ENCODE results near the gene HAP1. TPM values are rescaled to one million over a fixed set of nuclear protein-coding genes. Genes with fewer than 3 reads are reported as not detected.

The HAP1 gene
- total and polyA plus RNA-seq, 4 donors = under 0.01 to 0.05 (median 0.03) TPM

DNA sequence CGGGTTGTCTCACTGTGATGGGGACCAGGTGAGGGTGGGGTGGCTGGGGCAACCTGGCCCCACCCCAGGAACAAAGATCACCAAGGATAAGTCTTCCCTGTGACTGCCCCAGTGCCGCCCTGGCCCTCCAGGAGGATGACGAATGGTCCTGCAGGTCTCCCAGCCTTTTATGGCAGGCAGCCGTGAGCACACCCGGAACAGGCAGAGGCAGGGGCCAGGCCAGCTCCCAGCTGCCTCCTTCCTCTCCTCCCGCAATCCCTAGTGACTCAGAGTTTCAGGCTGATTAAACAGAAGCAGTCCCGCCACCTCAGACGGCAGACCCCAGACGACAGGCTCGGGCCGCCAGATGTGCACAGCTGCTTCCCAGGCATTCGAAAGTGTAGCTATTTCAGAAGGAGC lies 38.7 kb upstream of the HAP1 start:
- 31% methylated on average over 12 of the region's 12 CpGs for whole genome bisulfite sequencing
- TF ChIP-seq EGR1 (IDR thresholded peaks at IDR 0.05; ENCODE audit: low read depth in 2 of 2) (no peak), RAD21 (IDR thresholded peaks at IDR 0.05) (no peak), HNF4A (conservative IDR thresholded peaks at IDR 0.05) (no peak), FOXA1 (IDR thresholded peaks at IDR 0.05) (no peak), SP1 (IDR thresholded peaks at IDR 0.05) (no peak), GABPA (IDR thresholded peaks at IDR 0.05 in 1 of 2, conservative IDR thresholded peaks at IDR 0.05 in 1 of 2) (no peak), HNF4G (IDR thresholded peaks at IDR 0.05) (no peak), YY1 (IDR thresholded peaks at IDR 0.05) (no peak), TAF1 (conservative IDR thresholded peaks at IDR 0.05) (no peak), FOXA2 (IDR thresholded peaks at IDR 0.05) (no peak), JUND (IDR thresholded peaks at IDR 0.05) (no peak)
- TF ChIP-seq, protein P1, sequence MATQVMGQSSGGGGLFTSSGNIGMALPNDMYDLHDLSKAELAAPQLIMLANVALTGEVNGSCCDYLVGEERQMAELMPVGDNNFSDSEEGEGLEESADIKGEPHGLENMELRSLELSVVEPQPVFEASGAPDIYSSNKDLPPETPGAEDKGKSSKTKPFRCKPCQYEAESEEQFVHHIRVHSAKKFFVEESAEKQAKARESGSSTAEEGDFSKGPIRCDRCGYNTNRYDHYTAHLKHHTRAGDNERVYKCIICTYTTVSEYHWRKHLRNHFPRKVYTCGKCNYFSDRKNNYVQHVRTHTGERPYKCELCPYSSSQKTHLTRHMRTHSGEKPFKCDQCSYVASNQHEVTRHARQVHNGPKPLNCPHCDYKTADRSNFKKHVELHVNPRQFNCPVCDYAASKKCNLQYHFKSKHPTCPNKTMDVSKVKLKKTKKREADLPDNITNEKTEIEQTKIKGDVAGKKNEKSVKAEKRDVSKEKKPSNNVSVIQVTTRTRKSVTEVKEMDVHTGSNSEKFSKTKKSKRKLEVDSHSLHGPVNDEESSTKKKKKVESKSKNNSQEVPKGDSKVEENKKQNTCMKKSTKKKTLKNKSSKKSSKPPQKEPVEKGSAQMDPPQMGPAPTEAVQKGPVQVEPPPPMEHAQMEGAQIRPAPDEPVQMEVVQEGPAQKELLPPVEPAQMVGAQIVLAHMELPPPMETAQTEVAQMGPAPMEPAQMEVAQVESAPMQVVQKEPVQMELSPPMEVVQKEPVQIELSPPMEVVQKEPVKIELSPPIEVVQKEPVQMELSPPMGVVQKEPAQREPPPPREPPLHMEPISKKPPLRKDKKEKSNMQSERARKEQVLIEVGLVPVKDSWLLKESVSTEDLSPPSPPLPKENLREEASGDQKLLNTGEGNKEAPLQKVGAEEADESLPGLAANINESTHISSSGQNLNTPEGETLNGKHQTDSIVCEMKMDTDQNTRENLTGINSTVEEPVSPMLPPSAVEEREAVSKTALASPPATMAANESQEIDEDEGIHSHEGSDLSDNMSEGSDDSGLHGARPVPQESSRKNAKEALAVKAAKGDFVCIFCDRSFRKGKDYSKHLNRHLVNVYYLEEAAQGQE (IDR thresholded peaks at IDR 0.05) = no peak
- TF ChIP-seq, protein P2, sequence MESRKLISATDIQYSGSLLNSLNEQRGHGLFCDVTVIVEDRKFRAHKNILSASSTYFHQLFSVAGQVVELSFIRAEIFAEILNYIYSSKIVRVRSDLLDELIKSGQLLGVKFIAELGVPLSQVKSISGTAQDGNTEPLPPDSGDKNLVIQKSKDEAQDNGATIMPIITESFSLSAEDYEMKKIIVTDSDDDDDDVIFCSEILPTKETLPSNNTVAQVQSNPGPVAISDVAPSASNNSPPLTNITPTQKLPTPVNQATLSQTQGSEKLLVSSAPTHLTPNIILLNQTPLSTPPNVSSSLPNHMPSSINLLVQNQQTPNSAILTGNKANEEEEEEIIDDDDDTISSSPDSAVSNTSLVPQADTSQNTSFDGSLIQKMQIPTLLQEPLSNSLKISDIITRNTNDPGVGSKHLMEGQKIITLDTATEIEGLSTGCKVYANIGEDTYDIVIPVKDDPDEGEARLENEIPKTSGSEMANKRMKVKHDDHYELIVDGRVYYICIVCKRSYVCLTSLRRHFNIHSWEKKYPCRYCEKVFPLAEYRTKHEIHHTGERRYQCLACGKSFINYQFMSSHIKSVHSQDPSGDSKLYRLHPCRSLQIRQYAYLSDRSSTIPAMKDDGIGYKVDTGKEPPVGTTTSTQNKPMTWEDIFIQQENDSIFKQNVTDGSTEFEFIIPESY (IDR thresholded peaks at IDR 0.05) = no peak
- Histone ChIP-seq H3K4me3 (ENCODE audit: low read depth in 1 of 3, low read length in 3 of 3) (no peak overlapping the region), H3K4me1 (ENCODE audit: control insufficient read depth in 4 of 4, insufficient read depth in 4 of 4, low read length in 3 of 4) (peaks cover 21 to 75% (median 58%) of the 10 kb centered on the region in 4 donors), H3K36me3 (ENCODE audit: control insufficient read depth in 4 of 4, insufficient read depth in 3 of 4, low read depth in 1 of 4, low read length in 3 of 4) (peaks cover 2 to 15% (median 9%) of the 10 kb centered on the region in 4 donors), H3K27me3 (ENCODE audit: control insufficient read depth in 4 of 4, insufficient read depth in 4 of 4, low read length in 3 of 4) (no peaks in the 10 kb centered on the region), H3K9ac (ENCODE audit: low read depth in 1 of 2, low read length in 2 of 2) (no peak overlapping the region), H3K9me3 (ENCODE audit: control insufficient read depth in 4 of 4, low read length in 3 of 4) (no peaks in the 10 kb centered on the region), H3K27ac (ENCODE audit: low read depth in 1 of 2, low read length in 2 of 2) (peak overlapping the region; percentile 81 to 83)
- DNase-seq (ENCODE audit: low spot score) = no peak

DNA sequence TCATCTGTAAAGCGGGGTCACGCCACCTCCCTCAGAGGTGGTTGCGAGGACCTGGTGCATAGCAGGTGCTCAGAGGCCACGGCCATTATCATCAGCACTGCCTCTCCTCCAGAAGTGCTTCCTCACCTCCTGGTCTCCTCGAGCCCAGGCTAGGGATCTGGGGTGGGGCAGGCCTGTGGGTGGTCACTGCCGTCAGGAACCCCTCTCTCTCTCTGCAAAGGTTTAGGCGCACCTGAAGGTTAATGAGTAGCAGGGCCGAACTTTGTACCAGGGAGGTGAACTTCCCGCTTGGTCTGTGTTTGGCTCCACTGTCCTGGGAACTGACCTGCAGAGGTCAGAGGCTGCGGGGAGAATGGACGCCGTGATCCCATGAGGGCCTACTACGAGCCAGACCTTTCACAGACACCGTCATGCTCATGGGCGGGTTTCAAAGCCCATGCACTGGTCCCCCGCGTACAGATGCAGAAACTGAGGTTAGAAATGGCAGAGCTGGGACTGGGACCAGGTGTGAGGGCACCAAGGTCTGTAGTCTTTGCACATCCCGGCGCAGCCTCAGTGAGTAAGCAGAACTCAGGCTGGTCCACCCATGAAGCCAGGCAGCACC lies 38.2 kb upstream of the HAP1 start:
- no peaks in the 10 kb centered on the region for H3K27me3 ChIP-seq (ENCODE audit: control insufficient read depth in 4 of 4, insufficient read depth in 4 of 4, low read length in 3 of 4)
- peak overlapping the region; percentile 7 to 24 for H3K9ac ChIP-seq (ENCODE audit: low read depth in 1 of 2, low read length in 2 of 2)
- WGBS = 31% methylated on average over 19 of the region's 19 CpGs
- H3K27ac ChIP-seq (ENCODE audit: low read depth in 1 of 2, low read length in 2 of 2) = peak overlapping the region; percentile 81 to 83
- DNase-seq (ENCODE audit: low spot score) = peak; percentile 61
- no peaks in the 10 kb centered on the region for H3K9me3 ChIP-seq (ENCODE audit: control insufficient read depth in 4 of 4, low read length in 3 of 4)
- peaks cover 19 to 71% (median 54%) of the 10 kb centered on the region in 4 donors for H3K4me1 ChIP-seq (ENCODE audit: control insufficient read depth in 4 of 4, insufficient read depth in 4 of 4, low read length in 3 of 4)
- H3K36me3 ChIP-seq (ENCODE audit: control insufficient read depth in 4 of 4, insufficient read depth in 3 of 4, low read depth in 1 of 4, low read length in 3 of 4) = peaks cover 3 to 18% (median 11%) of the 10 kb centered on the region in 4 donors
- H3K4me3 ChIP-seq (ENCODE audit: low read depth in 1 of 3, low read length in 3 of 3) = peak overlapping the region; percentile 37 to 60 (median 55)
- peak; percentile 96 for TF ChIP-seq YY1 (IDR thresholded peaks at IDR 0.05)
- peak; percentile 95 for TF ChIP-seq NR2F2 (IDR thresholded peaks at IDR 0.05)
- no peak for TF ChIP-seq FOXA2 (IDR thresholded peaks at IDR 0.05)
- TF ChIP-seq, protein P3, sequence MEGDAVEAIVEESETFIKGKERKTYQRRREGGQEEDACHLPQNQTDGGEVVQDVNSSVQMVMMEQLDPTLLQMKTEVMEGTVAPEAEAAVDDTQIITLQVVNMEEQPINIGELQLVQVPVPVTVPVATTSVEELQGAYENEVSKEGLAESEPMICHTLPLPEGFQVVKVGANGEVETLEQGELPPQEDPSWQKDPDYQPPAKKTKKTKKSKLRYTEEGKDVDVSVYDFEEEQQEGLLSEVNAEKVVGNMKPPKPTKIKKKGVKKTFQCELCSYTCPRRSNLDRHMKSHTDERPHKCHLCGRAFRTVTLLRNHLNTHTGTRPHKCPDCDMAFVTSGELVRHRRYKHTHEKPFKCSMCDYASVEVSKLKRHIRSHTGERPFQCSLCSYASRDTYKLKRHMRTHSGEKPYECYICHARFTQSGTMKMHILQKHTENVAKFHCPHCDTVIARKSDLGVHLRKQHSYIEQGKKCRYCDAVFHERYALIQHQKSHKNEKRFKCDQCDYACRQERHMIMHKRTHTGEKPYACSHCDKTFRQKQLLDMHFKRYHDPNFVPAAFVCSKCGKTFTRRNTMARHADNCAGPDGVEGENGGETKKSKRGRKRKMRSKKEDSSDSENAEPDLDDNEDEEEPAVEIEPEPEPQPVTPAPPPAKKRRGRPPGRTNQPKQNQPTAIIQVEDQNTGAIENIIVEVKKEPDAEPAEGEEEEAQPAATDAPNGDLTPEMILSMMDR (IDR thresholded peaks at IDR 0.05; ENCODE audit: low read depth, low read length, missing input control) = no peak
- TF ChIP-seq, protein P4, sequence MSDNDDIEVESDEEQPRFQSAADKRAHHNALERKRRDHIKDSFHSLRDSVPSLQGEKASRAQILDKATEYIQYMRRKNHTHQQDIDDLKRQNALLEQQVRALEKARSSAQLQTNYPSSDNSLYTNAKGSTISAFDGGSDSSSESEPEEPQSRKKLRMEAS (IDR thresholded peaks at IDR 0.05) = peak; percentile 84
- TF ChIP-seq TAF1 (conservative IDR thresholded peaks at IDR 0.05) = no peak
- peak in 1 of 2 donors; percentile 49 for TF ChIP-seq JUND (IDR thresholded peaks at IDR 0.05)
- TF ChIP-seq GABPA (IDR thresholded peaks at IDR 0.05 in 1 of 2, conservative IDR thresholded peaks at IDR 0.05 in 1 of 2) = peak in 1 of 2 donors; percentile 53
- TF ChIP-seq, protein P1 (IDR thresholded peaks at IDR 0.05) = peak; percentile 83
- peak; percentile 99 for TF ChIP-seq HNF4G (IDR thresholded peaks at IDR 0.05)
- TF ChIP-seq, protein P2 (IDR thresholded peaks at IDR 0.05) = peak; percentile 51
- peak; percentile 100 for TF ChIP-seq HNF4A (conservative IDR thresholded peaks at IDR 0.05)
- TF ChIP-seq SP1 (IDR thresholded peaks at IDR 0.05) = peak; percentile 96
- peak; percentile 96 to 98 for TF ChIP-seq RXRA (IDR thresholded peaks at IDR 0.05)
- TF ChIP-seq EGR1 (IDR thresholded peaks at IDR 0.05; ENCODE audit: low read depth in 2 of 2) = peak in 1 of 2 donors; percentile 41

All from liver (tissue), 9 donors.